Gastroesophageal sphincter (tissue), 4 donors: ENCODE data around the gene PCDHA3. TPM values are rescaled to one million over a fixed set of nuclear protein-coding genes. Genes with fewer than 3 reads are reported as not detected.
"Not testable (repeated sequence)": the region's sequence is repeated elsewhere in the genome, so short reads cannot be mapped to it uniquely, and the experiment has no call there.

ENCODE experiments used
- ATAC-seq: fragments of 150-250 bp; one replicate; pipeline ENCODE4 v1.9.1; 2016; ENCODE audit warnings: mild to moderate bottlenecking, moderate library complexity
- H3K27ac ChIP-seq, 4 donors: fragments of 200-600 bp; sonication (generic) in 3 of 4; 1 replicate in 3 of 4; 2 replicates in 1 of 4; pipeline ENCODE4 v1.5.1; 2016 to 2019
- H3K27me3 ChIP-seq: fragments of 200-600 bp; sonication (generic); one replicate; pipeline ENCODE4 v1.5.1; 2019
- H3K36me3 ChIP-seq, 2 donors: fragments of 200-600 bp; sonication (generic); one replicate each; pipeline ENCODE4 v1.5.1; 2019; ENCODE audit warnings: control low read depth in 1 of 2
- H3K4me1 ChIP-seq, 3 donors: fragments of 200-600 bp; sonication (generic); 1 replicate in 2 of 3; 2 replicates in 1 of 3; pipeline ENCODE4 v1.5.1; 2016 to 2019; ENCODE audit warnings: control low read depth in 2 of 3
- H3K4me3 ChIP-seq, 2 donors: fragments of 200-600 bp; sonication (generic); one replicate each; pipeline ENCODE4 v1.5.1; 2019; ENCODE audit warnings: mild to moderate bottlenecking in 1 of 2, moderate library complexity in 1 of 2
- H3K9me3 ChIP-seq, 3 donors: fragments of 200-600 bp; sonication (generic); one replicate each; pipeline ENCODE4 v1.5.1; 2017 to 2019; ENCODE audit warnings: control low read depth in 2 of 3
- EP300 ChIP-seq: sonication (generic); formaldehyde crosslinking; IDR thresholded peaks from one replicate; pipeline ENCODE4 v1.6.1; 2017; ENCODE audit warnings: antibody characterized with exemption, mild to moderate bottlenecking
- POLR2A ChIP-seq, 2 donors: fragments of 450-650 bp; IDR thresholded peaks; one replicate each; pipeline ENCODE4 v1.6.1; 2017; ENCODE audit warnings: antibody characterized with exemption in 2 of 2, mild to moderate bottlenecking in 2 of 2, moderate library complexity in 1 of 2
- POLR2AphosphoS5 ChIP-seq: sonication (generic); formaldehyde crosslinking; IDR thresholded peaks from one replicate; pipeline ENCODE4 v1.6.1; 2017; ENCODE audit warnings: antibody characterized with exemption
- WGBS, 2 donors: methylation state at CpG; one replicate each; pipeline ENCODE4 v1.1.5; 2018; ENCODE audit warnings: low coverage in 1 of 2; 5-methylcytosine and 5-hydroxymethylcytosine counted together
- total RNA-seq, 4 donors: library from RNA; depleted of rRNA; stranded (reverse); fragments of >200 nt; gene quantifications; one replicate each; pipeline ENCODE4 v1.1.0, GENCODE V29; 2016
- TF ChIP-seq, protein P1 (sequence below), 4 experiments: fragments of 200-600 bp in 2 of 4; fragments of 450-650 bp in 2 of 4; sonication (generic) in 1 of 4; IDR thresholded peaks; one replicate each; pipeline ENCODE4 v1.5.1; 2017 to 2019; ENCODE audit warnings: antibody characterized with exemption in 4 of 4, mild to moderate bottlenecking in 2 of 4, moderate library complexity in 2 of 4

Gene PCDHA3
- total RNA-seq, 4 donors from 2014 or later = 0.32 to 1.4 (median 0.70) TPM

DNA sequence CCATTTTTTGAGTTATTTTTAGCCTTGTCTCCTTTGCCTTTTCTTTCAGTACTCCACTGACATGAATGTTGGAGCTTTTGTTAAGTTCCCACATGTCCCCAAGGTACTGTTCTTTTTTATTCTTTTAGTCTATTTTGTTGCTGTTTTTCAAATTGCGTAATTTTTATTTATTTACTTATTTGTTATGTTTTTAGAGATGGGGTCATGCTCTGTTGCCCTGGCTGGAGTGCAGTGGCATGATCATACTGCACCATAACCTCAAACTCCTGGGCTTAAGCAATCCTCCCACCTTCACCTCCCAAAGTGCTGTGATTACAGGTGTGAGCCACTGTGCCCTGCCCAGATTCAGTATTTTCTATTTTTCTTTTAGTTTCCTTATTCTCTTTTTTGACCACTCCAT lies 20.3 kb upstream of the PCDHA3 start:
- no peak overlapping the region for H3K4me3 ChIP-seq
- 64% methylated on average over 1 of the region's 1 CpG; no CpG with 5 or more reads in 1 of the 2 donors for WGBS, 2 donors
- ATAC-seq = no peak
- TF ChIP-seq POLR2AphosphoS5 (no peak), EP300 (no peak), POLR2A (IDR thresholded peaks at IDR 0.05) (no peak)
- TF ChIP-seq, protein P1, sequence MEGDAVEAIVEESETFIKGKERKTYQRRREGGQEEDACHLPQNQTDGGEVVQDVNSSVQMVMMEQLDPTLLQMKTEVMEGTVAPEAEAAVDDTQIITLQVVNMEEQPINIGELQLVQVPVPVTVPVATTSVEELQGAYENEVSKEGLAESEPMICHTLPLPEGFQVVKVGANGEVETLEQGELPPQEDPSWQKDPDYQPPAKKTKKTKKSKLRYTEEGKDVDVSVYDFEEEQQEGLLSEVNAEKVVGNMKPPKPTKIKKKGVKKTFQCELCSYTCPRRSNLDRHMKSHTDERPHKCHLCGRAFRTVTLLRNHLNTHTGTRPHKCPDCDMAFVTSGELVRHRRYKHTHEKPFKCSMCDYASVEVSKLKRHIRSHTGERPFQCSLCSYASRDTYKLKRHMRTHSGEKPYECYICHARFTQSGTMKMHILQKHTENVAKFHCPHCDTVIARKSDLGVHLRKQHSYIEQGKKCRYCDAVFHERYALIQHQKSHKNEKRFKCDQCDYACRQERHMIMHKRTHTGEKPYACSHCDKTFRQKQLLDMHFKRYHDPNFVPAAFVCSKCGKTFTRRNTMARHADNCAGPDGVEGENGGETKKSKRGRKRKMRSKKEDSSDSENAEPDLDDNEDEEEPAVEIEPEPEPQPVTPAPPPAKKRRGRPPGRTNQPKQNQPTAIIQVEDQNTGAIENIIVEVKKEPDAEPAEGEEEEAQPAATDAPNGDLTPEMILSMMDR (IDR thresholded peaks at IDR 0.05) = no peak
- H3K9me3 ChIP-seq = peaks cover 0 to 87% (median 0%) of the 10 kb centered on the region in 3 donors
- H3K27me3 ChIP-seq = peaks cover 21% of the 10 kb centered on the region
- no peak overlapping the region for H3K27ac ChIP-seq
- H3K4me1 ChIP-seq = no peaks in the 10 kb centered on the region
- no peaks in the 10 kb centered on the region for H3K36me3 ChIP-seq

DNA sequence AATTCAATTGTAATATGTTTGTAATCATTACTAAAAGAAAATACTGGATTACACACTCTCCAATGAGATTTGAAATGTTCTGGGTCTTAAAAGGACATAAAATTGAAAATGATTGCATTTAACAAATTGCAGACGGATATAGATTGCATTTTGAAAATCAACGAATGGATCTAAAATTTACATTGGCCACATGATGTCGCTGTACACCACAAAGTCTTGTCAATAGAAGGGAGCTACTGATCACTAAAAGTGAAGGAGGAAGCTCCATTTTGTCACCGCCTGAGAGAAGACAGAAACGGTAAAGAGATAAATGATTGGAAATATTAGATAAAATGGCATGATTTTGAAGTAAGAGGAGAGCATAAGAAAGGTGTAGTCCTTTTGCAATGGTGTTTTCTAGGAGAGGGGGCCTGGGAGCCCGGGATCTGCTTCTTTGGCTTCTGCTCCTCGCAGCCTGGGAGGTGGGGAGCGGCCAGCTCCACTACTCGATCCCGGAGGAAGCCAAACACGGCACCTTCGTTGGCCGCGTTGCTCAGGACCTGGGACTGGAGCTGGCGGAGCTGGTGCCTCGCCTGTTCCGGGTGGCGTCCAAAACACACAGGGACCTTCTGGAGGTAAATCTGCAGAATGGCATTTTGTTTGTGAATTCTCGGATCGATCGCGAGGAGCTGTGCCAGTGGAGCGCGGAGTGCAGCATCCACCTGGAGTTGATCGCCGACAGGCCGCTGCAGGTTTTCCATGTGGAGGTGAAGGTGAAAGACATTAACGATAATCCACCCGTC lies 14.8 kb upstream of the PCDHA3 start, which contains the start of gene PCDHA1:
Gene PCDHA1 (plus strand): TSS at position 236 of the 782 bp plus-strand sequence.
- WGBS, 2 donors = 10 to 11% methylated on average over 4 to 18 of the region's 29 CpGs

DNA sequence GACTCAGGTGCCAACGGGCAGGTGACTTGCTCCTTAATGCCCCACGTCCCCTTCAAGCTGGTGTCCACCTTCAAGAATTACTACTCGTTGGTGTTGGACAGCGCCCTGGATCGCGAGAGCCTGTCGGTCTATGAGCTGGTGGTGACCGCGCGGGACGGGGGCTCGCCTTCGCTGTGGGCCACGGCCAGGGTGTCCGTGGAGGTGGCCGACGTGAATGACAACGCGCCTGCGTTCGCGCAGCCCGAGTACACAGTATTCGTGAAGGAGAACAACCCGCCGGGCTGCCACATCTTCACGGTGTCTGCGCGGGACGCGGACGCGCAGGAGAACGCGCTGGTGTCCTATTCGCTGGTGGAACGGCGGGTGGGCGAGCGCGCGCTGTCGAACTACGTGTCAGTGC lies 13.4 kb upstream of the PCDHA3 start:
- H3K4me1 ChIP-seq, H3K36me3 ChIP-seq, ATAC-seq, H3K4me3 ChIP-seq, H3K27ac ChIP-seq: not testable (repeated sequence)
- peaks cover 0 to 87% (median 0%) of the 10 kb centered on the region in 3 donors for H3K9me3 ChIP-seq
- WGBS, 2 donors = 31 to 48% methylated on average over 3 to 23 of the region's 44 CpGs
- H3K27me3 ChIP-seq = peaks cover 66% of the 10 kb centered on the region

More for the DNA sequence above, 14.8 kb upstream of the PCDHA3 start, which contains the start of gene PCDHA1:
- no peak within 1 kb of the TSS for H3K27ac ChIP-seq
- H3K9me3 ChIP-seq = peaks cover 0 to 87% (median 0%) of the 10 kb centered on the region in 3 donors
- no peaks in the 10 kb centered on the region for H3K4me1 ChIP-seq
- no peak within 1 kb of the TSS for H3K4me3 ChIP-seq
- ATAC-seq = no peak
- H3K27me3 ChIP-seq = peaks cover 63% of the 10 kb centered on the region
- peaks cover 0 to 4% of the 10 kb centered on the region in 2 donors for H3K36me3 ChIP-seq
- TF ChIP-seq POLR2A (IDR thresholded peaks at IDR 0.05) (no peak), EP300 (no peak), POLR2AphosphoS5 (no peak)
- TF ChIP-seq, protein P1 (IDR thresholded peaks at IDR 0.05) = no peak

DNA sequence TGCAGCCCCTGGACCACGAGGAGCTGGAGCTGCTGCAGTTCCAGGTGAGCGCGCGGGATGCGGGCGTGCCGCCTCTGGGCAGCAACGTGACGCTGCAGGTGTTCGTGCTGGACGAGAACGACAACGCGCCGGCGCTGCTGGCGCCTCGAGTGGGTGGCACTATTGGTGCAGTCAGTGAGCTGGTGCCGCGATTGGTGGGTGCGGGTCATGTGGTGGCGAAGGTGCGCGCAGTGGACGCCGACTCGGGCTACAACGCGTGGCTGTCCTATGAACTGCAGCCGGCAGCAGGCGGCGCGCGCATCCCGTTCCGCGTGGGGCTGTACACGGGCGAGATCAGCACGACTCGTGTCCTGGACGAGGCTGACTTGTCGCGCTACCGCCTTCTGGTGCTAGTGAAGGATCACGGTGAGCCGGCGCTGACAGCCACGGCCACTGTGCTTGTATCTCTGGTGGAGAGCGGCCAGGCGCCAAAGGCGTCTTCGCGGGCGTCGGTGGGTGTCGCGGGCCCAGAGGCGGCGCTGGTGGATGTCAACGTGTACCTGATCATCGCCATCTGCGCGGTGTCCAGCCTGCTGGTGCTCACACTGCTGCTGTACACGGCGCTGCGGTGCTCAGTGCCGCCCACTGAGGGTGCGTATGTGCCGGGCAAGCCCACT lies 12.9 kb upstream of the PCDHA3 start:
- 47 to 67% methylated on average over 3 of the region's 70 CpGs for WGBS, 2 donors
- H3K4me1 ChIP-seq, H3K36me3 ChIP-seq, H3K27ac ChIP-seq, ATAC-seq, H3K4me3 ChIP-seq: not testable (repeated sequence)
- peaks cover 0 to 85% (median 0%) of the 10 kb centered on the region in 3 donors for H3K9me3 ChIP-seq
- H3K27me3 ChIP-seq = peaks cover 64% of the 10 kb centered on the region

DNA sequence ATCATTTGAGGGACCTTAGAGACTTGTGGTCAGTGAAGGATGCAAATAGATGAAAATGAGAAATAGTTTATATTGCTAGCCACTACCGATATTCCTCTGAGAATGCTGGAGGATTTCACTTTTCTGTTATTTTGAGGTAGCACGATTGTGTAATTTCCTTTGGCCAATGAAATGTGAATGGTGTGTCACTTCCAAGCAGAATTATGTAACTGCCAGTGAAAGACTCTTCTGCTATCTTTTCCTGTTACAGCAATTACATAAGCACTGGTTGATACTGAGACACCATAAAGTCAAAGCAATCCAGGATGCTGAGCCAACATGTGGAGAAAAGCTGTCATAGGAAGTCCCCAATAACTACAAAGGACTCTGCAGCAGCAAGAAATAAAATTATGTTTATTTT lies 9.8 kb upstream of the PCDHA3 start:
- no peaks in the 10 kb centered on the region for H3K4me1 ChIP-seq
- H3K36me3 ChIP-seq = peaks cover 0 to 4% of the 10 kb centered on the region in 2 donors
- no peak overlapping the region for H3K4me3 ChIP-seq
- ATAC-seq = no peak
- 38 to 46% methylated on average over 2 of the region's 2 CpGs for WGBS, 2 donors
- H3K27ac ChIP-seq = no peak overlapping the region
- TF ChIP-seq, protein P1 (IDR thresholded peaks at IDR 0.05) = no peak
- no peak for TF ChIP-seq EP300
- peaks cover 72% of the 10 kb centered on the region for H3K27me3 ChIP-seq
- H3K9me3 ChIP-seq = peaks cover 0 to 89% (median 0%) of the 10 kb centered on the region in 3 donors
